IPS-18c (cell line): ENCODE measurements around the gene ABR.
"Not testable (repeated sequence)": the region's sequence is repeated elsewhere in the genome, so short reads cannot be mapped to it uniquely, and the experiment has no call there.

Experiments used
- H3K4me3 ChIP-seq: 2 replicates; pipeline ENCODE4 v1.7.0; 2013; ENCODE audit warnings: low read depth, mild to moderate bottlenecking, low read length, moderate library complexity; ENCODE audit not compliant: insufficient read depth
- H3K9me3 ChIP-seq: one replicate; pipeline ENCODE4 v1.6.1; 2013; ENCODE audit warnings: mild to moderate bottlenecking, low read length, moderate library complexity; ENCODE audit not compliant: control insufficient read depth, insufficient read depth

Gene ABR

GRCh38 chr17:1143573-1143972, 36.2 kb downstream of the ABR start:
- H3K9me3 ChIP-seq = peaks cover 2% of the 10 kb centered on the region
- H3K4me3 ChIP-seq = no peak overlapping the region

- Histone ChIP-seq H3K4me3 (no peak overlapping the region), H3K9me3 (peaks cover 2% of the 10 kb centered on the region)
Observed at GRCh38 chr17:1142561-1142971, 37.2 kb downstream of the ABR start.

DNA sequence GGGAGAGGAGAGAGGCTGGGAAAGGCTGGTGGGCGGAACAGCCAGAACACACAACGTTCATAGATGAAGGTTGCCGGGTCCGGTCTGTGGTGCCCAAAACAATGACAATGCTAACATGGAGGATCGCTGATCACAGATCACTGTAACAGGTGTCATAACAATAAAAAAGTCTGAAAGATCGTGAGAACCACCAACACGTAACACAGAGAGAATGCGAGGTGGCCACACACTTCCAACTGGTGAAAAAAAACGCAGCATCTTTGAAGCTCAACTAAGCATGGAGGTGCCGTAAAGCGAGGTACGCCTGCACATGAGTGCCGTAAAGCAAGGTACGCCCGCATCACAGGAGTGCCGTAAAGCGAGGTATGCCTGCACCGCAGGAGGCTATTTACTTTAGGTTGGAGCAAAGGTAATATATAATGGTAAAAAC, 42.3 kb downstream of the ABR start:
- no peak overlapping the region for H3K4me3 ChIP-seq
- H3K9me3 ChIP-seq = no peaks in the 10 kb centered on the region

- Histone ChIP-seq H3K4me3 (no peak overlapping the region), H3K9me3 (no peaks in the 10 kb centered on the region)
Observed at GRCh38 chr17:1136748-1137147, 43.0 kb downstream of the ABR start.

- no peaks in the 10 kb centered on the region for H3K9me3 ChIP-seq
- H3K4me3 ChIP-seq = no peak overlapping the region
Observed at GRCh38 chr17:1134634-1135324, 45.0 kb downstream of the ABR start.

DNA sequence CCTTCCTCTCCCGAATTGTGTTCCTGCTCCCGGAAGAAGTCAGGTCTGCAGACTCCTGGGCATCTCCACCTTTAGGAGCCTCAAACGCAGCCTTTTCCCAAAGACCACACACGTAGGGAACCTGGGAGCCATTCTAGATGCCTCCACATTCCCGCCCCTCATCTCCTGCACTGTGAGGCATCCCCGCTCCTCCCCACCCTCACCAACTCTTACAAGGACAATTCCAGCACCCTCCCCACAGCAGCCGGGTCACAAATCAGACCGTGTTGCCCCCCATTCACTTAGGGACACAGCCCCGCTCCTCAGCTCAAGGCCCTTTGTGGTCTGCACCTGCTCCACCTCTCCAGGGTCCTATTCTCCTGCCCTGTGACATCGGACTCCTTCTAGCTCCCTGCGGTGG, 49.6 kb downstream of the ABR start:
- H3K4me3 ChIP-seq = no peak overlapping the region
- no peaks in the 10 kb centered on the region for H3K9me3 ChIP-seq

- H3K9me3 ChIP-seq = not testable (repeated sequence)
Observed at GRCh38 chr17:1128463-1128862, 51.3 kb downstream of the ABR start.

GRCh38 chr17:1126801-1127550, 52.8 kb downstream of the ABR start:
- H3K9me3 ChIP-seq = no peaks in the 10 kb centered on the region
- H3K4me3 ChIP-seq = no peak overlapping the region

More at GRCh38 chr17:1128463-1128862, 51.3 kb downstream of the ABR start:
- not testable (repeated sequence) for H3K4me3 ChIP-seq

DNA sequence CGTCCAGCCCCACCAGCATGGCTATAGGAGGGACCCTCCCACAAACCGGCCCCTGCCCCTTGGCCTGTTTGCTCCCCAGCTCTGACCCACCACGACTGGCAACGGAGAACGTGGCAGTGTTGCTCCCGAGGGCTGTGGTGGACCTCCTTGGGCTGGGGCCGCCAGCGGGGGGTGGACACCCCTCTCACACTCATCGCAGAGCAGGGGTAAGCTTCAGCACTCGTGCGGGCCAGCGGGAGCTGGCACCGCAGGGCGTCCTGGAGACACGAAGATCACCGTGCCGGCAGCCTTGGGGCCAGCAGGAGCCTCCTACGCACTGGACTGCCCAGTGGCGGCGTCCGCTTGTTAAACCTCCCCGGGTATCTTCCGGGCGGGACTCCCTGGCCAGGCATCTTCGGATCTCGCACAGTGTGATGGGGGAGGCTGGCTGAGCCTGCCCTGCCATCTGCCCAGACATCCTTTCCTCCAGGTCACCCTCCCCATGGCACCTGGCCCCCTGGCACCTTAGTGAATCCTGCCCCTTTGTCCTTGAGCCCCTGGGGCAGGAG, 53.5 kb downstream of the ABR start:
- Histone ChIP-seq H3K4me3 (no peak overlapping the region), H3K9me3 (no peaks in the 10 kb centered on the region)

- H3K4me3 ChIP-seq = no peak overlapping the region
- no peaks in the 10 kb centered on the region for H3K9me3 ChIP-seq
Observed at GRCh38 chr17:1125788-1126145, 54.0 kb downstream of the ABR start.

- Histone ChIP-seq H3K9me3 (no peaks in the 10 kb centered on the region), H3K4me3 (no peak overlapping the region)
Observed at GRCh38 chr17:1124896-1125787, 54.6 kb downstream of the ABR start.

DNA sequence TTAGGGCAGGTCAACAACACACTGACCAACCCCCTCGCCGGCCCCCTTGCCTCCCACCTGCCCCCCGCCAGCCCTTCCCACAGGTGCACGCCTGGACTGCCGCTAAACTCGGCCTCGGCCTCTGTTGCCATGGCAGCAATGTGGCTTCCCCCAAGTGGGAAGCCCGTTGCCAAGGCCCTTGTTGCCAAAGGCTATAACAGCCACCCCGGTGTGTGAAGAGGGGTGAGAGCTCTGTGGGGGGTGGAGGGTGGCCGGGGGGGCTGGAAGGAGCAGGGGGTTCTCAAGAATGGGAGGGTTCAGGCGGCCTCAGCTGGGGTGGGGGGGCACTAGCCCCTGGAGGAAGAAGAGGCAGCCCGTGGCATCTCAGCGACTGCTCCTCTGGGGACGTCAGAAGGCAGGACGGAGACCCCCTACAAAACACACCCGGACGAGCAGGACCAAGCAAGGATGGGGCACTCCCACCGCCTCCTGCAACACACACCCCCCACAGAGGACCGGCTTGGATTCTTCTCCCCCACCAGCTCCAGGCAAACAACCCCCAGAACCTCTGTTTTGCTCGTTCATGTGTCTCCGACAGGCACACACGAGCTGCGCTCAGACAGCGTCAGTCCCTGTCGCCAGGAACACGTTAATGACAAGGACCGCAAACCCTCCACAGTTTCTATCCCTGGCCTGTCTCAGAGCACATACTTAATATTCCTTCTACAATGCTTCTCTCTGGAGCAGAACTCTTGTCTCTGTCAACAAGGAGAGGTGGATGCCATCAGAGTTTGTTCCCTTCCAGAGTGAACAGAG, 55.7 kb downstream of the ABR start:
- H3K4me3 ChIP-seq = no peak overlapping the region
- peaks cover 2% of the 10 kb centered on the region for H3K9me3 ChIP-seq

DNA sequence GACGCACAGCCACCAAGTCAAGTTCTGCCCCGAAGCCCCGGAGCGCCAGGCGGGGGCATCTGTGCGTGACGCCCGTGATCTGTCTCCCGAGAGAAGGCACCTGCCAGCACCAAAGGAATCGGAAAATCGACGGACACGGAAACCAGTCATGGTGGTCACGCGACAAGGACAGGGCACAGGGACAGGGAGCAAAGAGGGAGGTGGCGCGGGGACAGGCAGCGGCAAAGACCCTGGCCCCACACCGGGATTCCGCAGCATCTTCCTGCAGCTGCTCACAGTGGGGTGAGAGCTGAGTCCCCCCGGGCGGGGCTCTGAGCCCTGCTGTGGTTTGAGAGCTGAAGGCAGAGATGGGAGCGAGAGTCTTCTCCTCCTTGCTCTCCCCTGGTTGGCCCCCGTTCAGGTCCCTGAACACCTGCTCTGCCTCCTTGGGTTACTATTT, 56.4 kb downstream of the ABR start:
- H3K9me3 ChIP-seq = peaks cover 2% of the 10 kb centered on the region
- no peak overlapping the region for H3K4me3 ChIP-seq

- H3K9me3 ChIP-seq = peaks cover 2% of the 10 kb centered on the region
- H3K4me3 ChIP-seq = no peak overlapping the region
Observed at GRCh38 chr17:1122533-1123392, 57.0 kb downstream of the ABR start.

DNA sequence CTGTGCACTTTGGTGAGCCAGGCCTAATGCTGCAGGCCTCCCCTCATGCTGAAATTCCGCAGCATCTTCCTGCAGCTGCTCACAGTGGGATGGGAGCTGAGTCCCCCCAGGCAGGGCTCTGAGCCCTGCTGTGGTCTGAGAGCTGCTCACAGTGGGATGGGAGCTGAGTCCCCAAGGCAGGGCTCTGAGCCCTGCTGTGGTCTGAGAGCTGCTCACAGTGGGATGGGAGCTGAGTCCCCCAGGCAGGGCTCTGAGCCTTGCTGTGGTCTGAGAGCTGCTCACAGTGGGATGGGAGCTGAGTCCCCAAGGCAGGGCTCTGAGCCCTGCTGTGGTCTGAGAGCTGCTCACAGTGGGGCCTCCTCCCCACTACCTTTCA, 58.4 kb downstream of the ABR start:
- H3K4me3 ChIP-seq, H3K9me3 ChIP-seq: not testable (repeated sequence)
